ENCODE data around the gene ADAMTSL4.

DNA sequence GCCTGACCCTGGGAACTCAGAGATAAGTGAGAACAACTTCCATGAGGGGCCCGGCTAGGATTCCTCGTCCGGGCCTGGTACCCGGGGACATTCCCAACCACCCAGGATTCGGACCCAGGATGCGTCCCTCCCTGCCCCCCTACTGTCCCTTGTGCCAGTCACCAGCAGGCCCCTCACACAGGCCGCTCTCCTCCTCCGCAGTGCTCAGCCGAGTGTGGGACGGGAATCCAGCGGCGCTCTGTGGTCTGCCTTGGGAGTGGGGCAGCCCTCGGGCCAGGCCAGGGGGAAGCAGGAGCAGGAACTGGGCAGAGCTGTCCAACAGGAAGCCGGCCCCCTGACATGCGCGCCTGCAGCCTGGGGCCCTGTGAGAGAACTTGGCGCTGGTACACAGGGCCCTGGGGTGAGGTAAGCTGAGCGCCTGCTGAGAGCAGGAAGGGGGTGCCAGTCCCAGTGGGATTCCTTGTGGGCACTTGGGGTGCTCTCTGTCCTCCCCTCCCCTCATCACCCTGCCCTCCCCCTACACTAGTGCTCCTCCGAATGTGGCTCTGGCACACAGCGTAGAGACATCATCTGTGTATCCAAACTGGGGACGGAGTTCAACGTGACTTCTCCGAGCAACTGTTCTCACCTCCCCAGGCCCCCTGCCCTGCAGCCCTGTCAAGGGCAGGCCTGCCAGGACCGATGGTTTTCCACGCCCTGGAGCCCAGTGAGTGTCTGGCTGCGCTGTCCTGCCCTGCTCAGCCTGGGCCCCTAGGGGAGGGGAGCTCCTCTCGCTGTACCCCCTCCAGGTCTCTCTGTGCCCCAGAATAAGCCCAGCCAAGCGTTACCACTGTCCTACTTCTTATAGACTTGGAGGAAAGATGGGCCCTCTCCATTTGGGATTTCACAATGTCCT lies 9.8 kb downstream of the ADAMTSL4 start:
- TF ChIP-seq, protein P1, sequence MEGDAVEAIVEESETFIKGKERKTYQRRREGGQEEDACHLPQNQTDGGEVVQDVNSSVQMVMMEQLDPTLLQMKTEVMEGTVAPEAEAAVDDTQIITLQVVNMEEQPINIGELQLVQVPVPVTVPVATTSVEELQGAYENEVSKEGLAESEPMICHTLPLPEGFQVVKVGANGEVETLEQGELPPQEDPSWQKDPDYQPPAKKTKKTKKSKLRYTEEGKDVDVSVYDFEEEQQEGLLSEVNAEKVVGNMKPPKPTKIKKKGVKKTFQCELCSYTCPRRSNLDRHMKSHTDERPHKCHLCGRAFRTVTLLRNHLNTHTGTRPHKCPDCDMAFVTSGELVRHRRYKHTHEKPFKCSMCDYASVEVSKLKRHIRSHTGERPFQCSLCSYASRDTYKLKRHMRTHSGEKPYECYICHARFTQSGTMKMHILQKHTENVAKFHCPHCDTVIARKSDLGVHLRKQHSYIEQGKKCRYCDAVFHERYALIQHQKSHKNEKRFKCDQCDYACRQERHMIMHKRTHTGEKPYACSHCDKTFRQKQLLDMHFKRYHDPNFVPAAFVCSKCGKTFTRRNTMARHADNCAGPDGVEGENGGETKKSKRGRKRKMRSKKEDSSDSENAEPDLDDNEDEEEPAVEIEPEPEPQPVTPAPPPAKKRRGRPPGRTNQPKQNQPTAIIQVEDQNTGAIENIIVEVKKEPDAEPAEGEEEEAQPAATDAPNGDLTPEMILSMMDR (IDR thresholded peaks at IDR 0.05) = no peak
- no peak for TF ChIP-seq POLR2A (IDR thresholded peaks at IDR 0.05)

Data from lower leg skin (tissue), 3 donors.